Kidney tubule cell (primary cell): ENCODE results near the gene DGCR2.

Source experiments
- DNase-seq: peaks from one replicate; pipeline ENCODE4 v3.0.0-alpha.2; 2018; ENCODE audit warnings: low spot score

DGCR2 gene

DNA sequence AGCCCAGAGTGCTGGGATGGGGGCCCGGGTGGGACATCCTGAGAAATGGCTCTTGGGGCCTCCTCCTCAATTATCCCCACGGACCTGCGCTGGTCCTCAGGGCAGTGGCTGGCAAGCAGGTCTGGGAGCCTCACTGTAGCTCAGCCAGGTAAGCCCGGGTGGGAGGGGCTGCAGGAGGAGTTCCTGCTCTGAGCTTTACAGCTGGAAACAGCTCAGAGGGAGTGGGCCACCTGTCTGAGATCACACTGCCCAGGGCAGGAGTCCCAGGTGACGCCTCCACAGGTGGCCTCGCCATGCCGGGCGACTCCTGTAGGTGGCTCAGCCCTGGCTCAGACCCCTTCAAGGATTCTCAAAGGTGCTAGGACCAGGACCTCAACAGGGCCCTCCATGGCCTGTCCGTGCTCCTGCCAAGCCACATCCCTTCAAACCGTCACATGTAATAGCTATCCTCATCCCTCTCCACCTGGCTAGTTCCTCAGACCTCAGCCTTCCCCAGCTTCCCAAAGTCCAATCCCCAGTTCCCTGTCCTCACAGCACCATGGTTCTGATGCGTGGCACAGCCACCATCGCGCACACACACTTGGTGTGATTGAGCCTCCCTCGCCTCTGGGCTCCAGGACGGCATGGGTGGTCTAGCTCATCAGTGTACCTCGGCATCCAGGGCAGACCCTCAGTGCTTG lies 5.3 kb upstream of the DGCR2 start:
- DNase-seq = no peak

- DNase-seq = no peak
Measured at GRCh38 chr22:19126309-19127273, 4.4 kb upstream of the DGCR2 start.

- DNase-seq = no peak
Measured at GRCh38 chr22:19125474-19126308, 3.5 kb upstream of the DGCR2 start.

DNA sequence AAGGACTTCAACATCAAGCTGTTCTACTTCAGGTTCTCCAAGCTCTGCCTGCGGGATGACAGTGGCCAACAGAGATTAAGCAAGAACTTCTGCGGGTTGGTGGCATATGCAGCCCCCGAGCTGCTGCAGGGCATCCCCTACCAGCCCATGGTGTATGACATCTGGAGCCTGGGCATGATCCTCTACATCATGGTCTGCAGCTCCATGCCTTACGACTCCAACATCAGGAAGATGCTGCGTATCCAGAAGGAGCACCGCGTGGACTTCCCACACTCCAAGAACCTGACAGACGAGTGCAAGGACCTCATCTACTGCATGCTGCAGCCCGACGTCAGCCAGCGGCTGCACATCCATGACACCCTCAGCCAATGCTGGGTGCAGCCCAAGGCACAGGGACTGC lies 2.8 kb upstream of the DGCR2 start:
- no peak for DNase-seq

DNA sequence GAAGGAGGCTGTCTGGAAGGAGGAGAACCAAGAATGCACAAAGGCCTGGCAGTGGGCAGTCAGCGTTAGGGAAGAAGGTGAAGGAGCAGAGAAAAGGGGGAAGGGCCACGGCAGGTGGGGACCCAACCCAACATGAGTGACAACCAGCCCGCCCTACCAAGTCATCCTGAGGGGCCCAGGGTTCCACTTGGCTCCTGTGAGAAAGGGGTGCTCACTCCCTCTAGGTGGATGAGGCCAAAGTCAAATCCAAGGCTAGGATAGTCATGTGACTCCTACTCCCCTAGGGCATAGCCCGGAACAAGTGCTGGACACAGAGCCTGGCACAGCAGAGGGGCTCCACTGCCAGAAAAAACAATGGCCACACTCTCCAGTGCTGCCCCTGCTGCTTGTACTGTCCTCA lies 2.2 kb upstream of the DGCR2 start:
- DNase-seq = no peak

GRCh38 chr22:19123936-19124335 lies 1.7 kb upstream of the DGCR2 start:
- DNase-seq = no peak

GRCh38 chr22:19122752-19123492 lies 710 bp upstream of the DGCR2 start:
- peak; percentile 24 for DNase-seq

DNA sequence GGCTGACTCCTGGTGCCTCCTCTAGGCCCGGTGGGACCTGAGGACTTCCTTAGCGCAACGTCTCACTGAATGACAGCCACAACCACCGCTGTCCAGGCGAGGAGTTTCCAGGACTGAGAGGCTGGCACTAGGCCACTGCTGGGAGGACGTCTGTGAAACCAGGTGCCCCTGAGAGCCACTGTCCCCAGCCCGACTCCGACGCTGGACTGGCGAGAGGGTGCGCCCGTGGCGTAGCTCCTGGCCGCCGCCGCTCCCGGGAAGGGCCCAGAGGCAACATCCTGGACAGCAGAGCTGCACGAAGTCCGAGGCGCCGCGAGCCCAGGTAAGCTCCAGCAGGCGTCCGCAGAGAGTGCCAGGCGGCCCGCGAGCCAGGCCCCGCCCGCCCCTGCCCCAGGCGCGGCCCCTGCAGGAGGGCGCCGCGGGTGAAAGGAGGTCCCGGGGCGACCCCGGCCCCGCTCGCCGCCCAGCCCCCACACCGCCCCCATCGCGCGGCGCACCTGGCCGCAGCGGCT lies 525 bp downstream of the DGCR2 start:
- peak; percentile 65 for DNase-seq

DNA sequence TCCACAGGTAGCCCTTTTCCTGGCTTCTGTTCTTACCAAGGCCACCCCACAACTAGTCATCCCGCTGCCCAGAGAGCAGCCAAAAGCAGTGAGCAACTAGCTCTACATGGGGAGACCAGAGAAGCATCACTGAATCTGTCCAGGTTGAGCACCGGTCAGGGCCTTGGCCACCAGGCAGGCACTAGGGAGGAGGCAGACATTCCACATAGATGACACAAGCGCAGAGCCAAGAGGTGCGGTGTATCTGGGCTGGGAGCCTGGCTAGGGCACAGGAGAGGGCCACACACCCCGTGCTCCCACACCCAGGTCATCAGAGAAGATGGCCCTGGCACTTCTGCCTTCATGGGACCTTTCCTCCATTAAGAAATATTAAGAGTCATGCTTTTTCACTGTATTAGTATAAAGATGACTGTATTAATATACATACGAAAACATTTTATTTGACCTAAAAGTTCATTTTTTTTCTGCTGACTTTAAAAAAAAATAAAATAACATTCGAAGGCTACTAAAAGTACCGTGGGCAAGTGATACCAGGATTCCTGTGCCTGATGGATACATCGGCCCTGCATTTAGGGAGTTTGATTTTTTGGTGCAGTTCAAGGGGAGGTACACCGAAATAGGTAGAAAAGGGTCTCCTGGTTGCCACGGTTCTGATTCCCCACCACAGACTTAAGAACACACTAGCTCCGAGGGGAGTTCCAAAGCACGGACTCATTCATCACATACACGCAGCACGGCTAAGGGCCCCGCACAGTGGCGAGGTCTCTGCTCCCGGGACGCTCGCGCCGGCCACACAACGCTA lies 1.2 kb downstream of the DGCR2 start:
- DNase-seq = peak; percentile 94

GRCh38 chr22:19119949-19120348 lies 2.3 kb downstream of the DGCR2 start:
- DNase-seq = no peak

- no peak for DNase-seq
Measured at GRCh38 chr22:19118329-19118880, 3.8 kb downstream of the DGCR2 start.

- no peak for DNase-seq
Measured at GRCh38 chr22:19117111-19117512, 5.1 kb downstream of the DGCR2 start.

- no peak for DNase-seq
Measured at GRCh38 chr22:19115628-19116027, 6.6 kb downstream of the DGCR2 start.

GRCh38 chr22:19114984-19115552 lies 7.1 kb downstream of the DGCR2 start:
- DNase-seq = no peak

DNA sequence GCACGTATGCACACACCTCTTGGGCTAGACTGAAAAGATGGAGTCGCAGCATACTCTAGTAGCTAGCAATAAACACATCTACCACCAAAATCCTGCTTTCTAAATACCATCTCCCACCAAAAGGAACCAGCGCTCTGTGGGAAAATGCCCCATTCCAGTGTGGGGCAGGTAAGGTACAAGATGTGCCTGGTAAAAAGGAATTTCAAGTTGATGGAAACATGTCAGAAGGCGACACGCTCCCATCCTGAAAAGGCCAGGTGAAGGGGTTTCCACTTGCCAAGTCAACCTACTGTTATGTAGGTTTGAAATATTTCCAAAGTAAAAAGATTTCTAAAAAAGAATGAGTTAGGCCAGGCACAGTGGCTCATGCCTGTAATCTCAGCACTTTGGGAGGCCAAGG lies 8.8 kb downstream of the DGCR2 start:
- no peak for DNase-seq

GRCh38 chr22:19111584-19111983 lies 10.6 kb downstream of the DGCR2 start:
- no peak for DNase-seq

- DNase-seq = no peak
Measured at GRCh38 chr22:19111140-19111539, 11.1 kb downstream of the DGCR2 start.

- no peak for DNase-seq
Measured at GRCh38 chr22:19110646-19111045, 11.6 kb downstream of the DGCR2 start.

DNA sequence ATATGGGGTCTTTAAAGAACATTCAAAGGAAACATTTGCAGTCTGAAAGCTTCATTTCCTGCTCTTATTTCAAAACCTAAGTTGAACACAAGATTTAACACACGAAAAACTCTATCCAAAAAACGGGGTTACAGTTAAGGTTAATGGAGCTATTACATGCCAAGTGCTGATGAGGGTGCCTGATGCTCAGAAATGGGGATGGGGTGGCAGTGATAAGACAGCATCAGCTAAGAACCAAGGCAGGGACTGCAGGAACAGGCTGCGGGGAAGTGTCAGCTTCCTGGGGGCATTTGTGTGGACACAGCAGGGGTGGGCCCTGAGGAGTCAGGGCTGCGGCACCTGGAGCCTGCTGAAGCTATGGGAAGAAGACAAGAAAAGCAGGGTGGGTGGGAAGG lies 12.2 kb downstream of the DGCR2 start:
- DNase-seq = no peak
